ENCODE data around the gene CIZ1. TPM values are rescaled to one million over a fixed set of nuclear protein-coding genes. Genes with fewer than 3 reads are reported as not detected.

The CIZ1 gene
- total and polyA plus RNA-seq, 9 of the 15 experiments (the other 6 are each of a cell fraction or from before 2014, with no cell fraction given), result 6.6 to 329 (median 87.8) TPM

- ChIA-PET POLR2A (interaction anchor here (0.5 to 2.0 kb wide), 11 partner anchors 11 to 393 kb away, joined by 3 to 11 read pairs (median 3); partner anchors contain the start of genes GOLGA2 and SWI5), CTCF (ENCODE audit: low intra/inter-chr PET ratio) (no interaction called here)
- WGBS (ENCODE audit: insufficient coverage, low coverage, missing lambda C conversion rate), result 56% methylated on average over 10 of the region's 10 CpGs
- Histone ChIP-seq H3K4me2 (ENCODE audit: insufficient read depth, low read length) (no peak overlapping the region), H3K36me3 (ENCODE audit: control insufficient read depth, insufficient read depth, low read length) (peaks cover 6% of the 10 kb centered on the region; the same call in 1 of the 3 replicates), H2AFZ (ENCODE audit: low read depth, low read length) (no peak overlapping the region), H3K9ac (ENCODE audit: insufficient read depth in 1 of 2, low read depth in 2 of 2, low read length in 2 of 2) (peak overlapping the region in 1 of 2 experiments; percentile 47; a peak in 2 of 4 replicates), H4K20me1 (replicated peaks; ENCODE audit: control insufficient read depth, insufficient read depth, low read length) (peaks cover 10% of the 10 kb centered on the region), H3K79me2 (ENCODE audit: control insufficient read depth, insufficient read depth, low read length) (no peaks in the 10 kb centered on the region), H3K4me1 (replicated peaks in 1 of 2; ENCODE audit: control insufficient read depth in 2 of 2, insufficient read depth in 2 of 2, low read length in 2 of 2) (peaks cover 12 to 56% of the 10 kb centered on the region in 2 experiments), H3K27ac (ENCODE audit: extremely low read depth, low read depth, low read length) (no peak overlapping the region), H3K9me3 (replicated peaks; ENCODE audit: control insufficient read depth, insufficient read depth, low read depth, low read length) (no peaks in the 10 kb centered on the region), H3K27me3 (ENCODE audit: control insufficient read depth in 2 of 2, insufficient read depth in 2 of 2, low read length in 2 of 2) (no peaks in the 10 kb centered on the region), H3K4me3 (no peak overlapping the region), H3K9me1 (ENCODE audit: control insufficient read depth, insufficient read depth, low read length) (peaks cover 5% of the 10 kb centered on the region)
- intact Hi-C loops (cut with micrococcal nuclease), result no loop called here
- DNase-seq (ENCODE audit: extremely low read depth in 1 of 4, low spot score in 3 of 4) (no peak), FAIRE-seq (no peak), ATAC-seq (no peak)
- in situ Hi-C loops (cut with MboI), result no loop called here
- BruUV-seq (replicated peaks), result no TSS peak
- no peak for TF ChIP-seq IRF1 (CRISPR knock-in tag; IDR thresholded peaks at IDR 0.05; ENCODE audit: borderline replicate concordance)
- no peak for TF ChIP-seq NEUROD1 (IDR thresholded peaks at IDR 0.05; ENCODE audit: borderline replicate concordance, low read depth, low read length, partially characterized antibody)
- TF ChIP-seq CREB3L1 (IDR thresholded peaks at IDR 0.05; ENCODE audit: borderline replicate concordance, low read depth), result no peak
- no peak for TF ChIP-seq ZNF140 (CRISPR knock-in tag; IDR thresholded peaks at IDR 0.05)
- TF ChIP-seq HMGXB4 (CRISPR knock-in tag; IDR thresholded peaks at IDR 0.05), result peak; percentile 53; the same call in 1 of the 2 replicates
- TF ChIP-seq VEZF1 (CRISPR knock-in tag; IDR thresholded peaks at IDR 0.05), result no peak
- no peak for TF ChIP-seq RFX5 (IDR thresholded peaks at IDR 0.05; ENCODE audit: low read depth, low read length)
- TF ChIP-seq HIVEP1 (CRISPR knock-in tag; IDR thresholded peaks at IDR 0.05), result no peak
- 0 out of 2 replicates have a peak, but pooled peaks have one; percentile 18 for TF ChIP-seq PPARD (CRISPR knock-in tag; IDR thresholded peaks at IDR 0.05)
- TF ChIP-seq TAF15 (IDR thresholded peaks at IDR 0.05; ENCODE audit: low read depth, low read length), result 0 out of 2 replicates have a peak, but pooled peaks have one; percentile 40
- no peak for TF ChIP-seq JUND (IDR thresholded peaks at IDR 0.05; ENCODE audit: borderline replicate concordance, low read depth, low read length)
- TF ChIP-seq JUND (tag; IDR thresholded peaks at IDR 0.05; ENCODE audit: borderline replicate concordance, low read depth, low read length), result no peak
- no peak for TF ChIP-seq HES1 (IDR thresholded peaks at IDR 0.05; ENCODE audit: low read depth)
- TF ChIP-seq ZNF780A (CRISPR knock-in tag; IDR thresholded peaks at IDR 0.05), result no peak
Measured at GRCh38 chr9:128222026-128222425, 30.7 kb upstream of the CIZ1 start.

All from K562 (cell line).